GM12874 (cell line): ENCODE data around the gene MRPL53.

Experiments used
- CTCF ChIP-seq: IDR thresholded peaks from 2 replicates; pipeline ENCODE4 v1.5.1; 2011; ENCODE audit warnings: low read depth, mild to moderate bottlenecking, control low read depth, low read length, moderate library complexity; ENCODE audit not compliant: insufficient read depth

The MRPL53 gene

GRCh38 chr2:74512744-74513604 is 40.5 kb upstream of the MRPL53 start:
- no peak for TF ChIP-seq CTCF

- TF ChIP-seq CTCF = no peak
These were observed 38.9 kb upstream of the MRPL53 start for GRCh38 chr2:74511104-74511989.

GRCh38 chr2:74510272-74510671 is 37.8 kb upstream of the MRPL53 start:
- no peak for TF ChIP-seq CTCF

- no peak for TF ChIP-seq CTCF
These were observed 35.5 kb upstream of the MRPL53 start for GRCh38 chr2:74507926-74508520.

- TF ChIP-seq CTCF = peak; percentile 79
These were observed 34.9 kb upstream of the MRPL53 start, which contains the start of gene PCGF1 for GRCh38 chr2:74507145-74507925. Gene PCGF1 (minus strand): TSS chr2:74507695. CDS start chr2:74507668, 27 bp downstream.

GRCh38 chr2:74505448-74506246 is 33.2 kb upstream of the MRPL53 start:
- no peak for TF ChIP-seq CTCF
